Measurements from ENCODE around the gene SLX4. TPM values are rescaled to one million over a fixed set of nuclear protein-coding genes. Genes with fewer than 3 reads are reported as not detected.

The SLX4 gene
- total RNA-seq, 4 donors from 2014 or later: 1.2 to 2.6 (median 2.5) TPM

DNA sequence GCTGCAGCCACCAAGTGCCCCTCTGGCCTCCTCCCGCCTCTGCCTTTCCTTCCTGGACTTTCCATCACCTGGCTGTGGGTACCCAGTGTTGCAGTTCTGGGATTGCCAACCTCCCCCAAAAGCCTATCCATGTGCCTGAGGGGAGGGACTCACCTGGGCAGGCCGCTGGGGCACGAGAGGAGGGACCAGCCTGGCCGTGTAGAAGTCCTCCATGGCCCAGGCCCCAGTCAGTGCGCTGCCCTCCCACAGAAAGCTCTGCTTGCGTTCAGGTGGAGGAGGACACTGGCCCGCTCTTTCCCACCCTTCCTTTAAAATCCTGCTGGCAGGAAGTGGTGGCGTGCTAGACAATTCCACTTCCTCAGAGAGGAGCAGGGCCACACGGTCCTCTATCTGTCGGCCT, 14.2 kb downstream of the SLX4 start:
- TF ChIP-seq POLR2A (IDR thresholded peaks at IDR 0.05): no peak
- WGBS, 2 donors: 88 to 98% methylated on average over 10 of the region's 10 CpGs
- intact Hi-C loops (cut with DNase I; ENCODE audit: low total_unique reads): no loop called here
- no peak for DNase-seq (ENCODE audit: low spot score in 2 of 2)
- H3K4me3 ChIP-seq (ENCODE audit: low read depth, poor library complexity, severe bottlenecking): no peak overlapping the region

DNA sequence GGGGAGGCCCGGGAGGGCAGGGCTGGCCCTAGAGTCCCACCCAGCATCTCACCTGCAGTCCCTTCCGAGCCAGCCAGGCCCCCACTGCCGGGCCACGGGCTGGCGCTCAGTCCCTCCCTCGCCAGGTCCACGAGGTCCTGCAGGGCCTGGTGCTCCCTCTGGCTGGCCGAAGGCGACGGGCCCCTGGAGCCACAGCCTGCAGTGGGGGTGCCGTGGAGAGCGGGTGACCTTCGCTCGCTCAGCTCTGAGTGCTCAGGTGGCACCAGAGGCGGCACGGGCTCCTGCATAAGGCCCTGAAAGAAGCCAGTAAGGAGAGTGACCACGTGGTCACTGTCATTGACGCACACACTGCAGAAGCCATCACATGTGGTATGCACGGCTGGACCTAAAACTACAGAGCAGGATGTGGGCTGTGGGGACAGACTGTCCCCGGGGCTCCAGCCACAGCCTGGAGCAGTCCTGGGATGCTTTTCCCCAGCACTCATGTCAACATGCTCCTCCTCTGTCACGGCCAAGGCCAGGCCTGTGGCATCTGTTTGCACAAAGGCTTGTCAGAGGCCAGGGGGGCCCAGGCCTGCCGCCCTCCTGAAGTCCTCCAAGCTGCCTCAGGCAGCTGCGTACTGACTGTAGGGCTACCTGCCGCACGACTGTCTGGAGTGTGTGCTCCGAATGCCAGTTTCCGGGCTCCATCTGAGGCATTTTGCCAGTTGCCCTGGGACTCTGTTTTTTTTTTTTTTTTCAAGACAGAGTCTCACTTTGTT, 15.1 kb downstream of the SLX4 start:
- 83 to 95% methylated on average over 13 to 27 of the region's 27 CpGs for WGBS, 2 donors
- H3K4me3 ChIP-seq (ENCODE audit: low read depth, poor library complexity, severe bottlenecking): no peak overlapping the region
- intact Hi-C loops (cut with DNase I; ENCODE audit: low total_unique reads): no loop called here
- TF ChIP-seq, protein P1, sequence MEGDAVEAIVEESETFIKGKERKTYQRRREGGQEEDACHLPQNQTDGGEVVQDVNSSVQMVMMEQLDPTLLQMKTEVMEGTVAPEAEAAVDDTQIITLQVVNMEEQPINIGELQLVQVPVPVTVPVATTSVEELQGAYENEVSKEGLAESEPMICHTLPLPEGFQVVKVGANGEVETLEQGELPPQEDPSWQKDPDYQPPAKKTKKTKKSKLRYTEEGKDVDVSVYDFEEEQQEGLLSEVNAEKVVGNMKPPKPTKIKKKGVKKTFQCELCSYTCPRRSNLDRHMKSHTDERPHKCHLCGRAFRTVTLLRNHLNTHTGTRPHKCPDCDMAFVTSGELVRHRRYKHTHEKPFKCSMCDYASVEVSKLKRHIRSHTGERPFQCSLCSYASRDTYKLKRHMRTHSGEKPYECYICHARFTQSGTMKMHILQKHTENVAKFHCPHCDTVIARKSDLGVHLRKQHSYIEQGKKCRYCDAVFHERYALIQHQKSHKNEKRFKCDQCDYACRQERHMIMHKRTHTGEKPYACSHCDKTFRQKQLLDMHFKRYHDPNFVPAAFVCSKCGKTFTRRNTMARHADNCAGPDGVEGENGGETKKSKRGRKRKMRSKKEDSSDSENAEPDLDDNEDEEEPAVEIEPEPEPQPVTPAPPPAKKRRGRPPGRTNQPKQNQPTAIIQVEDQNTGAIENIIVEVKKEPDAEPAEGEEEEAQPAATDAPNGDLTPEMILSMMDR (IDR thresholded peaks at IDR 0.05): no peak
- TF ChIP-seq POLR2A (IDR thresholded peaks at IDR 0.05): no peak
- no peak for DNase-seq (ENCODE audit: low spot score in 2 of 2)

DNA sequence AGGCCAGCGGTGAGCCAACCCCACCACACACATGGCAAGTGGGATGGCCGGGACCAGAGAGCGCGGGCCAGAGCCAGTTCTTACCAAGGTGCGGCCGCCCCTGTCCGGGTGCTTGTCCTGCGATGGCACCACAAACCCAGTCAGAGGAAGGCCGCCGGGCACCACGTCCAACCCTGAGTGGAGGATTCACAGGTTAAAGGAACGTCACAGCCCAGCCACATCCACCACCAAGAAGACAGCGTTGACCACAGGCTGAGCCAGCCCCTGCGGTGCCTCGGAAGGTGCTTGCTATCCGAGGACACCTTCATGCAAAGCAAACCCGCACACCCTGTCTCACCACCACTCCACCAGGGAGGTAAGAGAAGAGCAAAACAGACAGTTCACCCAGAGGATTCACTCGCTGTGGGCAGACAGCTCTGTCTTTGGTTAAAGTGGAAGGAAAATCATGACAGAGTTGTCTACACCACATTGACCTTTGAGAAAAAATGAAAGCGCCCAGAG, 15.8 kb downstream of the SLX4 start:
- TF ChIP-seq, protein P1 (IDR thresholded peaks at IDR 0.05): no peak
- 91 to 95% methylated on average over 13 to 18 of the region's 19 CpGs for WGBS, 2 donors
- intact Hi-C loops (cut with DNase I; ENCODE audit: low total_unique reads): no loop called here
- no peak overlapping the region for H3K4me3 ChIP-seq (ENCODE audit: low read depth, poor library complexity, severe bottlenecking)
- no peak for DNase-seq (ENCODE audit: low spot score in 2 of 2)

DNA sequence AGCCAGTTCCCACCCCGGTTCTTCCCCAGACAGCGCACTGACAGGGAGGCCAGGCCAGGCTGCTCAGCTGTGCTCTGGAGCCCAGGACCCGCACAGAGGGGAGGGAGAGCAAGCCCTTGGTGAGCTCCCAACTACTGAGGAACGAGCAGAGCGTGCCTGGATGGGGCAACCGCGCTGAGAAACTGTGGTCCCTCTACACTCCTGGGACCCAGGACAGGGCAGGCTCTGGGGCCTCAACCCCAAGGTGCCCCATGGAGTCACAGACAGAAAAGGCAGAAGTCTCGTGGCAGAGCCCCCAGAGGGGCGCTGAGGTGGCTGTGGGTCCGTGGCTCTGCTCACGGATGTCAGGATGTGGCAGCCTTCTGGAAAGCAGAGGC, 16.3 kb downstream of the SLX4 start:
- H3K4me3 ChIP-seq (ENCODE audit: low read depth, poor library complexity, severe bottlenecking): no peak overlapping the region
- WGBS, 2 donors: 90 to 96% methylated on average over 7 to 11 of the region's 11 CpGs
- intact Hi-C loops (cut with DNase I; ENCODE audit: low total_unique reads): no loop called here
- DNase-seq (ENCODE audit: low spot score in 2 of 2): no peak
- TF ChIP-seq POLR2A (IDR thresholded peaks at IDR 0.05): no peak
- TF ChIP-seq, protein P1 (IDR thresholded peaks at IDR 0.05): no peak

DNA sequence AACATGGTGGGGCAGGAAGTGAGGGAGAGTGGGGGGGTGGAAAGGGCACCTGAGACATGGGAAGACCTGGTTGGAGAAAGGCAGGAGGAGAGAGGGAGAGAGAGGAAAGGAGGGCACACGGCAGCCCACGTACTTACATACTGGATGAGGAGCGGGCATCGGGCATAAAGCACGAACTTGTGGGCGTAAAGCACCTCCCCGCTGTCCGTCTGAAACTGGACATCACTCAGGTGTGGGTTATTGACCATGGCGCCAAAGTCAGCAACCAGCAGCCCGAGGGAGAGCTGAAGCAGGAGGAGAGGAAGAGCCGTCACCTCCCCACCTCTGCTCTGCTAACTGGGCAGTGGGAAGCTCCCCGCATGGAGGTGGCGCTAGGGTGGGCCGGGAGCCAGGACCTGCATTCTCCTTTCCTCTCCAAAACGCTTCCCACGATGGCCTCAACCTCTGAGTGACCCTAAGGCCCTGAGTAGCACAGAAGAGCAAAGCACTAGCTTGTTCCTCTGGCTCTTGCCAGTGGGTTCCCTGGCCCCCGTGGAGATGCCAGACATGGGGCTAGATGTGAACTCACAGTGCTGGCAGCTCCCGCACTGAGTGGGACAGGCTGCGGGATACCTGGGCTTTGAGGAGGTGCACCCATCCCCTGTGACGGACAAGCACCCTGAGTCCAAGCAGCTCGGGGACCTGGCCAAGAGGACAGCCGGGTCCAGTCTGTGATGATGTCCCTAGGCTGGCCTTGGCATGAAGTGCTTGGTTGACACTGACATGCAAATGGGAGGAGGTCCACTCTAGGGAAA, 16.9 kb downstream of the SLX4 start:
- TF ChIP-seq, protein P1 (IDR thresholded peaks at IDR 0.05): no peak
- TF ChIP-seq POLR2A (IDR thresholded peaks at IDR 0.05): no peak
- DNase-seq (ENCODE audit: low spot score in 2 of 2): no peak
- 93 to 94% methylated on average over 20 to 22 of the region's 22 CpGs for WGBS, 2 donors
- intact Hi-C loops (cut with DNase I; ENCODE audit: low total_unique reads): no loop called here
- no peak overlapping the region for H3K4me3 ChIP-seq (ENCODE audit: low read depth, poor library complexity, severe bottlenecking)

DNA sequence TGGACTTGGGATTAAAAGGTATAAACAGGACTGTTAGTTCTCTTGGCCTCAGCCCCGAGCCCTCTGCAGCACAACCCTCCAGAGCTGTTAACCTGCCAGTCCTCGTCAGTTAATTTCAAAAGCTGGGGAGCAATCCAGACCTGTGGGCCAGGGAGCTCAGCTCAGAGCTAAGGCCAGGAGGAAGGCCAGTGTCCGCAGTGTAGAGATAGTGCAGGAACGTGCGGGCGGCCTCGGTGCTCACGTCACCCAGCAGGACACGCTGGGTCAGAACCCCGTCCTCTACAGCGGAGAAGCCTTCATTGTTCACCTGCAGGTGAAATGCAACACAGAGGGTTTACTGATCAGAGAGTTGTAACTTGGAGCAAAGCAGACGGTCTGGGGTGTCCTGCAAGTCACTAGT, 18.8 kb downstream of the SLX4 start:
- no peak for DNase-seq (ENCODE audit: low spot score in 2 of 2)
- WGBS, 2 donors: 94 to 98% methylated on average over 12 of the region's 12 CpGs
- no peak overlapping the region for H3K4me3 ChIP-seq (ENCODE audit: low read depth, poor library complexity, severe bottlenecking)
- intact Hi-C loops (cut with DNase I; ENCODE audit: low total_unique reads): no loop called here
- TF ChIP-seq, protein P1 (IDR thresholded peaks at IDR 0.05): no peak
- TF ChIP-seq POLR2A (IDR thresholded peaks at IDR 0.05): no peak

Measured in lower leg skin (tissue), 4 donors.